Panc1 (cell line): ENCODE data around the gene SUZ12.
"Not testable (repeated sequence)": the region's sequence is repeated elsewhere in the genome, so short reads cannot be mapped to it uniquely, and the experiment has no call there.

ENCODE experiments used
- POLR2AphosphoS5 ChIP-seq: IDR thresholded peaks from 2 replicates; pipeline ENCODE4 v1.6.1; 2012; ENCODE audit warnings: mild to moderate bottlenecking, low read depth, low read length, moderate library complexity
- SIN3A ChIP-seq: IDR thresholded peaks from 2 replicates; pipeline ENCODE4 v1.6.1; 2012; ENCODE audit warnings: low read depth, mild to moderate bottlenecking, low read length, moderate library complexity, borderline replicate concordance; ENCODE audit not compliant: insufficient read depth
- TCF7L2 ChIP-seq: IDR thresholded peaks from 2 replicates; pipeline ENCODE4 v1.6.1; 2011; ENCODE audit warnings: mild to moderate bottlenecking, low read depth, low read length, inconsistent platforms
- TF ChIP-seq, protein P1 (sequence below): fragments of 450-650 bp; IDR thresholded peaks from 2 replicates; pipeline ENCODE4 v1.5.1; 2017; ENCODE audit warnings: mild to moderate bottlenecking
- TF ChIP-seq, protein P2 (sequence below), 2 experiments: IDR thresholded peaks; 2 replicates each; pipeline ENCODE4 v1.6.1; 2011 to 2012; ENCODE audit warnings: low read depth in 2 of 2, control low read depth in 1 of 2, low read length in 1 of 2, mild to moderate bottlenecking in 1 of 2, moderate library complexity in 1 of 2; ENCODE audit not compliant: insufficient read depth in 1 of 2

DNA sequence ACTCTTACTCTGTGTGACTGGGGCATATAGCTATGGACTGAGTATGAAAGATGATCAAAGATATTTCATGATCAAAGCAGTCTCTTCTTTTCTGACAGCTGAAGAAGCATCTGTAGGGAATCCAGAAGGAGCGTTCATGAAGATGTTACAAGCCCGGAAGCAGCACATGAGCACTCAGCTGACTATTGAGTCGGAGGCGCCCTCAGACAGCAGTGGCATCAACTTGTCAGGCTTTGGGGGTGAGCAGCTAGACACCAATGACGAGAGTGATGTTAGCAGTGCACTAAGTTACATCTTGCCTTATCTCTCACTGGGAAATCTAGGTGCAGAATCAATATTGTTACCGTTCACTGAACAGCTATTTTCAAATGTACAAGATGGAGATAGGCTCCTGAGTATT, 110.9 kb downstream of the SUZ12 start:
- TF ChIP-seq, protein P1, sequence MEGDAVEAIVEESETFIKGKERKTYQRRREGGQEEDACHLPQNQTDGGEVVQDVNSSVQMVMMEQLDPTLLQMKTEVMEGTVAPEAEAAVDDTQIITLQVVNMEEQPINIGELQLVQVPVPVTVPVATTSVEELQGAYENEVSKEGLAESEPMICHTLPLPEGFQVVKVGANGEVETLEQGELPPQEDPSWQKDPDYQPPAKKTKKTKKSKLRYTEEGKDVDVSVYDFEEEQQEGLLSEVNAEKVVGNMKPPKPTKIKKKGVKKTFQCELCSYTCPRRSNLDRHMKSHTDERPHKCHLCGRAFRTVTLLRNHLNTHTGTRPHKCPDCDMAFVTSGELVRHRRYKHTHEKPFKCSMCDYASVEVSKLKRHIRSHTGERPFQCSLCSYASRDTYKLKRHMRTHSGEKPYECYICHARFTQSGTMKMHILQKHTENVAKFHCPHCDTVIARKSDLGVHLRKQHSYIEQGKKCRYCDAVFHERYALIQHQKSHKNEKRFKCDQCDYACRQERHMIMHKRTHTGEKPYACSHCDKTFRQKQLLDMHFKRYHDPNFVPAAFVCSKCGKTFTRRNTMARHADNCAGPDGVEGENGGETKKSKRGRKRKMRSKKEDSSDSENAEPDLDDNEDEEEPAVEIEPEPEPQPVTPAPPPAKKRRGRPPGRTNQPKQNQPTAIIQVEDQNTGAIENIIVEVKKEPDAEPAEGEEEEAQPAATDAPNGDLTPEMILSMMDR: not testable (repeated sequence)
- TF ChIP-seq SIN3A, TCF7L2, POLR2AphosphoS5: not testable (repeated sequence)
- TF ChIP-seq, protein P2, sequence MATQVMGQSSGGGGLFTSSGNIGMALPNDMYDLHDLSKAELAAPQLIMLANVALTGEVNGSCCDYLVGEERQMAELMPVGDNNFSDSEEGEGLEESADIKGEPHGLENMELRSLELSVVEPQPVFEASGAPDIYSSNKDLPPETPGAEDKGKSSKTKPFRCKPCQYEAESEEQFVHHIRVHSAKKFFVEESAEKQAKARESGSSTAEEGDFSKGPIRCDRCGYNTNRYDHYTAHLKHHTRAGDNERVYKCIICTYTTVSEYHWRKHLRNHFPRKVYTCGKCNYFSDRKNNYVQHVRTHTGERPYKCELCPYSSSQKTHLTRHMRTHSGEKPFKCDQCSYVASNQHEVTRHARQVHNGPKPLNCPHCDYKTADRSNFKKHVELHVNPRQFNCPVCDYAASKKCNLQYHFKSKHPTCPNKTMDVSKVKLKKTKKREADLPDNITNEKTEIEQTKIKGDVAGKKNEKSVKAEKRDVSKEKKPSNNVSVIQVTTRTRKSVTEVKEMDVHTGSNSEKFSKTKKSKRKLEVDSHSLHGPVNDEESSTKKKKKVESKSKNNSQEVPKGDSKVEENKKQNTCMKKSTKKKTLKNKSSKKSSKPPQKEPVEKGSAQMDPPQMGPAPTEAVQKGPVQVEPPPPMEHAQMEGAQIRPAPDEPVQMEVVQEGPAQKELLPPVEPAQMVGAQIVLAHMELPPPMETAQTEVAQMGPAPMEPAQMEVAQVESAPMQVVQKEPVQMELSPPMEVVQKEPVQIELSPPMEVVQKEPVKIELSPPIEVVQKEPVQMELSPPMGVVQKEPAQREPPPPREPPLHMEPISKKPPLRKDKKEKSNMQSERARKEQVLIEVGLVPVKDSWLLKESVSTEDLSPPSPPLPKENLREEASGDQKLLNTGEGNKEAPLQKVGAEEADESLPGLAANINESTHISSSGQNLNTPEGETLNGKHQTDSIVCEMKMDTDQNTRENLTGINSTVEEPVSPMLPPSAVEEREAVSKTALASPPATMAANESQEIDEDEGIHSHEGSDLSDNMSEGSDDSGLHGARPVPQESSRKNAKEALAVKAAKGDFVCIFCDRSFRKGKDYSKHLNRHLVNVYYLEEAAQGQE (IDR thresholded peaks at IDR 0.05; ENCODE audit: insufficient read depth in 1 of 2, low read depth in 2 of 2, low read length in 1 of 2): not testable (repeated sequence)
